HG03108 (cell line): ENCODE measurements around the gene SAPCD2.

Source experiments
- ATAC-seq: cut with Tn5 transposase; IDR thresholded peaks from one replicate; pipeline ENCODE4 v1.9.1; 2021; ENCODE audit warnings: moderate library complexity; ENCODE audit not compliant: unreplicated experiment

SAPCD2 gene

GRCh38 chr9:137050570-137050969 is 19.8 kb downstream of the SAPCD2 start:
- no peak for ATAC-seq

DNA sequence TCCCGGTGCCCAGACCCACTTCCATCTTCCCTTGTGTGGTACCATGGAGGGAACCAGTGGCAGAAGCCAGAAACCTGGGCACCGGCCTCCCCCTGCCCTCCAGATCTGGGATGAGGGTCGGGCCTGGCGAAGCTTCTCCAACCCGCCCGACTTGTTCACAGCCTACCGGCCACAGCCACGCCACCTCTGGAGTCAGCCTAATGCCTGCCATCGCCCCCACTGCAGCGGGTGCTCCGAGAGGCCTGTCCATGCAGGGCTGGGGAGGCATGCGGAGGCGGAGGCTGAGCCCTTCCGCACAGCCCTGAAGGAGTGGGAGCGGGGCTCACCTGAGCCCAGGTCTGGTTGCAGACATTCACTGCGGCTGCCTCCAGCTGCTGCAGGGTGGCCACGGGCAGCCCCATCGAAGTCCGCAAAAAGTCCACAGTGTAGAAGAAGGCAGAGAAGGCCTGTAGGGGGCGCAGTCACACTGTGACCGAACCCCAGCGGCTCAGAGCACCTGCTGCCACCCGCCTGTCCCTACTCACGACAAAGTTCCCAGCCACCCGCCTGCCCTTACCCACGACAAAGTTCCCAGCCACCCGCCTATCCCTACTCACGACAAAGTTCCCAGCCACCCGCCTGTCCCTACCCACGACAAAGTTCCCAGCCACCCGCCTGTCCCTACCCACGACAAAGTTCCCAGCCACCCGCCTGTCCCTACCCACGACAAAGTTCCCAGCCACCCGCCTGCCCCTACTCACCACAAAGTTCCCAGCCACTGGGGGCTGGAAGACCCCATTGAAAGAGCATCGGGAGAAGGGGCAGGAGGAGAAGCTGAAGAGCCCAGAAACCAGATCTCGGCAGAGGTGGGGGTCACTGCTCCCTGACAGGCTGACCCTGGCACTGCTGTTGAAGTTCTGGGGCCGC is 20.6 kb downstream of the SAPCD2 start:
- no peak for ATAC-seq

GRCh38 chr9:137048655-137049543 is 21.5 kb downstream of the SAPCD2 start:
- ATAC-seq = no peak

DNA sequence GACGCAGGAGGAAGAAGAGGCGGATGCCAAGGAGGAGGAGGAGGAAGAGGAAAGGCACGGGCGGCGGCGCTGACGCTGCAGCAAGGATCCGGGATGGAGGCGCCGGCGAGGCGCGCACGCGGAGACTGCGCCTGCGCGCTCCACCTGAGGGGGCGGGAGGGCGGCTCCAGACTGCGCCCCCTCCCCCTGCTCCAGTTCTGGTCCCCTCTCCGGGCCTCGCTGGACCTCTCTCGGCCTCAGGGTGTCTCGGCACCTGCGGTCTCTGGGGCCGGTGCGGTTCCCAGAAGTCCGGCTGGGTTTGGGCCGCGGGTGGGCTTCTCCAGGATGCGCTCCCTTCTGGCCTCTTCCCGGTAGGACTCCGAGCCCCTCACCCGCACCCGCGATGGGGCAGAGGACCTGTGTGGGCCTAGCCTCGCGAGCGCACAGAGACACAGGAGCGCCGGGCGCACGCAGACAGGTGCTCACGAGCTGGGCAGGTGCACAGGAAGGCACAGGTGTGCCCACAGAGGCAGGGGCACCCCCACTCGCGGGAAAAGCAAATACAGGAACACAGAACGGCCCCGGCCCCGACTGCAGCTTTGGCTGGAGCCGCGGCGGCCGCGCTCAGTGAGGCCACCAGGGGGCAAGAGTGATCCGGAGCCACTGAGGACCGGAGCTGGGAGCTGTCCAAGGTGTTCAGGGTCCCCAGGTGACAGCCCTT is 24.1 kb downstream of the SAPCD2 start, which contains the start of gene NPDC1:
Gene NPDC1 (minus strand): TSS at position 90 of the 700 bp plus-strand sequence. CDS start 188 bp downstream, outside the sequence.
- peak; percentile 62 for ATAC-seq

- no peak for ATAC-seq
These were observed 24.9 kb downstream of the SAPCD2 start for GRCh38 chr9:137045294-137046087.

GRCh38 chr9:137044502-137045177 is 25.7 kb downstream of the SAPCD2 start:
- no peak for ATAC-seq

DNA sequence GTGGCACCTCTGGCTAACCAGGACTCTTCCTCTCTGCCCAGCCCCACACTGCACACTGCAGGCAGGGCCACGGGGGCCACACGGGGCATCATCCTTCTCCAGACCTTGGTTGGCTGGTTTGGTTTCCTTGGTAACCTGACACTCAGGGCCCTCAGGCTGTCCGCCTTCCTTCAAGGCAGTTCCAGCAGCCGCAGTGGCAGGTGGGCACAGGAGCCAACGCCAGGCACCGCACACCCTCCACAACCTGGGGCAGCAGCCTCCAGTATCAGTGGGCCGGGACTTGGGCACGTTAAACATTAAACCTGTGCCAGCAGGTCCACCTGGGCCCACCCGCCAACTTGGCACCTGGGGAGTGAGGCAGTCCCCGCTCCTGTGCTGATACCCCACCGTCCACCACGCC is 26.3 kb downstream of the SAPCD2 start:
- no peak for ATAC-seq

DNA sequence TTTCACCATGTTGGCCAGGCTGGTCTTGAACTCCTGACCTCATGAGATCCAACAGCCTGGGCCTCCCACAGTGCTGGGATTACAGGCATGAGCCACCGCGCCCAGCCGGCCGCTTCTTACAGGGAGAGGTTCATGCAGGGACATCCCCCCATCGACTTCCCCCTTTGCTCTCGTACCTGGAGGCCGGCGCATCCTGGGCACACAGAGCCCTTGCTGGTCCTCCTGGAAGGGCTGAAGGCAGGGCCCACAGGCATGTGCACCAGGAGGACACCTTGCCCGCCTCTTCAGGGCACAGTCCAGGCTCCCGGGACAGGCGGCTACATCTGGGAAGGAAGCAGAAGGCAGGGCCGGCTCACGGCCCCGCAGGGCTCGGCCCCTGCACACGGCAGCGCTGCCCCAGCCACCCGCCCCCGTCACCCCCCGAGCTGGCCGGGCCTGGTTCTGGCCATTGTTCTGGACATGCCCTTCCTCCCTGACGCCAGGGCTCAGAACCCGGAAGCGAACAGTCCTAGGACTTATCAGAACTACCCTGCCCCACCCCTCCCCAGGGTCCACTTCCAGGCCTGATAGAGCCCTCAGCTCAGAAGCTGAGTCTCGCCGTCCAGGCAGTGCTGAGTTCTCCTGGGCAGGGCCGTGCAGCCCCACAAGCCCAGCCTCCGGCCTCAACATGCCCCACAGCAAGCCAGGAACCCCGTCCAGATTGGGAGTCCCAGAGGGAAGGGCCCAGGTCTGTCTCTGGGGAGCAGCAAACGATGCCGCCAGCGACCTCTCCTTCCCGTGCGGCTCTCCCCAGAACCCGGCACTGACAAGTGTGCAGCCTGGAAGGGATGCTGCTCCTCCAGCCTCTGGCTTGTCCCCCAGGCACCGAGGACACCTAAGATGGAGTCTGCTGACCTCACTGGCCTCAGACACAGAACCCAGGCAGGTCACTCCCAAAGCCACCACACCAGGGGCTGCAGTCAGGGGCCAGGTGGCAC is 27.3 kb downstream of the SAPCD2 start:
- no peak for ATAC-seq

GRCh38 chr9:137041124-137041523 is 29.2 kb downstream of the SAPCD2 start:
- no peak for ATAC-seq

GRCh38 chr9:137040568-137040967 is 29.8 kb downstream of the SAPCD2 start:
- no peak for ATAC-seq

DNA sequence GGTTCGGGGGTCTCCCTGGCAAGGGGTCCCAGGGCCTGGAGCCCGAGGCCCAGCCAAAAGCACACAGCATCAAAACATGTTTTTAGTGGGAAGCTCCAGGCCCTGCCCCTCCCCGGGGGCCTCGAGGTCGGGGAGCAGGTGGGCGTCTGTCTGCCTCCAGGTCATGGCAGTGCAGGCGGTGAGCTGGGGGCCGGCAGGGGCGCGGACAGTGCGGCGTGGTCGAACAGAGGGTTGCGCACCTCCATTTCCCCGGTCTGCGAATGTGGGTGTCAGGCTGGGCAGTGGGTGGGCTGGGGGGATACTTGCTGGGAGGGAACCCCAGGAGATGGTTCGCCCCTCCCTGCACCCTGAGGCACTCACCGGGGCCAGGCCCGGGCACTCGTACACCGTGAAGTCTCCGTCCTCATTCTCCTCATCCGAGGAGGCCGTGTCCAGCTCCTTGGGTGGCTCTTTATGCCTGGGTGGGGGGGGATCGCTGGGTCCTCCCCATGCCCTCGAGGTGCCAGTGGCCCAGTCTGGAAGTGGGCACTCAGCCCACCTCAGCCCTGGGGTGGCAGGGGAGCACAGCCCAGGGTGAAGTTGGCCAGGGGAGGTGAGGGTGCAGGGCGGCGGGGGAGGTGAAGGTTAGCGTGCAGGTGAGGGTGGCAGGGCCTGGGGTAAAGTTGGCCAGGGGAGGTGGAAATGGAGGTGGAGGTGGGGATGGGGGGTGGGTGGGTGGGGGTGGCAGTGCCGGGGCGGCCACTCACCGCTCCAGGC is 30.6 kb downstream of the SAPCD2 start:
- ATAC-seq = no peak

GRCh38 chr9:137038916-137039315 is 31.4 kb downstream of the SAPCD2 start:
- no peak for ATAC-seq

DNA sequence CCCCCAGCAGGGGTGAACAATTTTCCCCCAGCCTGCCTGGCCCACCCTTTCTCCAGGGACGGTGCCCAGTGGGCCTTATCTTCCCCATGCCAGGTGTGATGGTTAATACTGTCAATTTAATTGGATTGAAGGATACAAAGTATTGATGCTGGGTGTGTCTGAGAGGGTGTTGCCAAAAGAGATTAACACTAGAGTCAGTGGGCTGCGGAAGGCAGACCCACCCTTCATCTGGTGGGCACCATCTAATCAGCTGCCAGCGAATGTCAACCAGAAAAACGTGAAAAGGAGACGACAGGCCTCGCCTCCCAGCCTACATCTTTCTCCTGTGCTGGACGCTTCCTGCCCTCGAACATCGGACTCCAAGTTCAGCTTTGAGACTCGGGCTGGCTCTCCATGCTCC is 32.9 kb downstream of the SAPCD2 start:
- no peak for ATAC-seq

DNA sequence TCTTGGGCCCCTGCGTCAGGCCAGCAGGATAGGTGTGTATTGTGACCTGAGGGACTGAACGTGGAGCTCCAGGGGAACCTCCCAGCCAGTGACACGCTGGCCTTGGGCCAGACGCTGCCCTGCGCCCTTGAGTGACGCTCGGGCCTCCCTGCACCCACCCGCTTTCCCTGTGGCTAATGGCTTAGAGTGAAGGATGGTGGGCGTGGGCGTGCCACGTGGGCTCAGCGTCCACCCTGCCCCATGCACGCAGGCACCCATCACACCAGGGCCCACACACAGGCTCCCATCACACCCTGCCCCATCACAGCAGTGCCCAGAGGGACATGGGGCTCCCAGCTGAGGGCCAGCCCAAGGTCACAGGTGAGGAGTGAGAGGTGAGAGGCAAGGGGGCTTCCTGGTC is 33.3 kb downstream of the SAPCD2 start:
- ATAC-seq = no peak

- no peak for ATAC-seq
These were observed 34.4 kb downstream of the SAPCD2 start for GRCh38 chr9:137035937-137036336.

GRCh38 chr9:137035507-137035834 is 34.9 kb downstream of the SAPCD2 start:
- no peak for ATAC-seq

- ATAC-seq = peak; percentile 44
These were observed 35.4 kb downstream of the SAPCD2 start for GRCh38 chr9:137034709-137035506.
